Measurements from ENCODE around the gene CFAP20DC.

- TF ChIP-seq CTCF (CRISPR knock-in tag; IDR thresholded peaks at IDR 0.05) = no peak
- no peak for TF ChIP-seq ZNF17 (CRISPR knock-in tag; IDR thresholded peaks at IDR 0.05)
- TF ChIP-seq FOXK2 (IDR thresholded peaks at IDR 0.05) = no peak
- no peak for TF ChIP-seq NFE2L1 (CRISPR knock-in tag; IDR thresholded peaks at IDR 0.05; ENCODE audit: borderline replicate concordance)
- no peak for TF ChIP-seq TEAD3 (CRISPR knock-in tag; optimal IDR thresholded peaks at IDR 0.05; ENCODE audit: borderline replicate concordance)
Observed at GRCh38 chr3:58743296-58743695, 306.5 kb downstream of the CFAP20DC start.

All from HepG2 (cell line).